ENCODE data around the gene FOXO3.

- TF ChIP-seq CTCF (IDR thresholded peaks at IDR 0.05; ENCODE audit: extremely low read depth in 1 of 2, insufficient read depth in 1 of 2, low read depth in 1 of 2, low read length in 2 of 2) (no peak), POLR2AphosphoS5 (IDR thresholded peaks at IDR 0.05; ENCODE audit: insufficient read depth, low read depth, low read length) (no peak), POLR2A (IDR thresholded peaks at IDR 0.05; ENCODE audit: low read depth, low read length) (no peak), EZH2 (IDR thresholded peaks at IDR 0.05; ENCODE audit: borderline replicate concordance, low read depth, low read length, severe bottlenecking) (no peak), MAX (IDR thresholded peaks at IDR 0.05; ENCODE audit: insufficient read depth, insufficient read length) (no peak), MYC (IDR thresholded peaks at IDR 0.05; ENCODE audit: low read depth, low read length) (no peak), JUN (IDR thresholded peaks at IDR 0.05; ENCODE audit: borderline replicate concordance, insufficient read depth, insufficient read length, low read depth) (no peak), GATA2 (IDR thresholded peaks at IDR 0.05; ENCODE audit: insufficient read depth, insufficient read length, low read depth, low read length) (no peak), FOS (IDR thresholded peaks at IDR 0.05; ENCODE audit: borderline replicate concordance, insufficient read depth, low read length) (no peak)
Measured at GRCh38 chr6:108638993-108639392, 78.3 kb downstream of the FOXO3 start.
